Adrenal gland (tissue), 5 donors: ENCODE data around the gene DNASE1L3.

Experiments used
- CTCF ChIP-seq, 6 experiments: fragments of 450-650 bp in 4 of 6; fragments of 200-600 bp in 2 of 6; sonication (generic) in 1 of 6; IDR thresholded peaks; 1 replicate in 5 of 6; 2 replicates in 1 of 6; pipeline versions ENCODE4 v1.5.1 to v1.8.0; 2016 to 2021; ENCODE audit warnings: antibody characterized with exemption in 6 of 6, mild to moderate bottlenecking in 2 of 6, moderate library complexity in 1 of 6
- POLR2A ChIP-seq, 2 donors: fragments of 450-650 bp; IDR thresholded peaks; one replicate each; pipeline ENCODE4 v1.6.1; 2017; ENCODE audit warnings: antibody characterized with exemption in 2 of 2, mild to moderate bottlenecking in 2 of 2, moderate library complexity in 1 of 2
- donor health status: DM: no; HTN: no; CAD: no.

GRCh38 chr3:58173029-58173668, 37.6 kb downstream of the DNASE1L3 start:
- no peak for TF ChIP-seq CTCF (IDR thresholded peaks at IDR 0.05)
- TF ChIP-seq POLR2A (IDR thresholded peaks at IDR 0.05) = no peak
